Posterior vena cava (tissue), 2 donors: Measurements from ENCODE around the gene KIAA1958. TPM values are rescaled to one million over a fixed set of nuclear protein-coding genes. Genes with fewer than 3 reads are reported as not detected.

Experiments
- DNase-seq: peaks from one replicate; pipeline ENCODE4 v3.0.0-alpha.2; 2020; ENCODE audit warnings: low spot score
- intact Hi-C, 2 donors: fragments of 100-400 bp; cut with DNase I; formaldehyde crosslinking; loops; one replicate each; pipeline versions ENCODE4 v1.14.1 to v1.14.2; 2022 to 2023
- total RNA-seq, 2 donors: library from RNA; stranded (reverse); fragmentation: NEBNext Ultra II Directional; extraction: Animal tissue kit (Norgen Biotek cat#: 25700); gene quantifications; one replicate each; pipeline ENCODE4 v1.2.1, GENCODE V29; 2021
- donor health status: DM: yes; HTN: yes; CAD: no.
- donor health status: DM: yes; HTN: yes; CAD: no.

KIAA1958 gene
- total RNA-seq, 2 donors from 2014 or later: 4.5 to 5.8 TPM

GRCh38 chr9:112689161-112689740, 202.6 kb downstream of the KIAA1958 start:
- intact Hi-C loops: no loop called here
- DNase-seq: no peak

GRCh38 chr9:112694706-112695555, 208.3 kb downstream of the KIAA1958 start:
- intact Hi-C loops: no loop called here
- DNase-seq: no peak

GRCh38 chr9:112696461-112696860, 209.8 kb downstream of the KIAA1958 start:
- DNase-seq: no peak
- intact Hi-C loops: no loop called here

- intact Hi-C loops: no loop called here
- DNase-seq: no peak
Measured at GRCh38 chr9:112699230-112699629, 212.6 kb downstream of the KIAA1958 start.

- DNase-seq: no peak
- intact Hi-C loops: no loop called here
Measured at GRCh38 chr9:112700085-112700484, 213.5 kb downstream of the KIAA1958 start.

- DNase-seq: no peak
- intact Hi-C loops: no loop called here
Measured at GRCh38 chr9:112703304-112703703, 216.7 kb downstream of the KIAA1958 start.

- no peak for DNase-seq
- intact Hi-C loops: no loop called here
Measured at GRCh38 chr9:112705768-112706427, 219.3 kb downstream of the KIAA1958 start.

- intact Hi-C loops: no loop called here
- DNase-seq: no peak
Measured at GRCh38 chr9:112711050-112711689, 224.5 kb downstream of the KIAA1958 start.

GRCh38 chr9:112712678-112713077, 226.1 kb downstream of the KIAA1958 start:
- intact Hi-C loops: no loop called here
- no peak for DNase-seq

GRCh38 chr9:112717661-112718331, 231.2 kb downstream of the KIAA1958 start, which contains the start of gene INIP:
INIP (minus strand) TSS chr9:112718117; CDS start chr9:112716485, 1,632 bp downstream.
- intact Hi-C loops: no loop called here
- DNase-seq: peak; percentile 98

Other genes starting within 250 kb of the KIAA1958 start
- gene PTBP3, start 153.2 kb upstream of the KIAA1958 start, total RNA-seq: 10 to 100 TPM; 35.4 to 42.5 TPM
- 10 to 100 TPM; 34.8 to 46.2 TPM for gene HSDL2, start 106.7 kb upstream of the KIAA1958 start, total RNA-seq
- 10 to 100 TPM; 17.1 to 22.1 TPM for gene INIP, start 231.3 kb downstream of the KIAA1958 start, total RNA-seq